Upper lobe of left lung (tissue), 4 donors: Measurements from ENCODE around the gene DMD.

Experiments used
- CTCF ChIP-seq, 6 experiments: fragments of 450-650 bp in 4 of 6; fragments of 200-600 bp in 2 of 6; sonication (generic) in 2 of 6; IDR thresholded peaks; one replicate each; pipeline ENCODE4 v1.5.1; 2016 to 2019; ENCODE audit warnings: antibody characterized with exemption in 6 of 6
- EP300 ChIP-seq, 4 donors: sonication (generic); formaldehyde crosslinking; IDR thresholded peaks; one replicate each; pipeline ENCODE4 v1.5.1; 2017; ENCODE audit warnings: antibody characterized with exemption in 4 of 4, control low read depth in 2 of 4
- POLR2AphosphoS5 ChIP-seq, 2 donors: sonication (generic); formaldehyde crosslinking; IDR thresholded peaks; one replicate each; pipeline ENCODE4 v1.5.1; 2017; ENCODE audit warnings: antibody characterized with exemption in 2 of 2

GRCh38 chrX:33175201-33175600 is 36.1 kb downstream of the DMD start:
- TF ChIP-seq CTCF (IDR thresholded peaks at IDR 0.05) (no peak), POLR2AphosphoS5 (IDR thresholded peaks at IDR 0.05) (no peak), EP300 (IDR thresholded peaks at IDR 0.05) (no peak)
